RWPE1 (cell line): ENCODE measurements around the gene VANGL2.

Experiments
- CTCF ChIA-PET: fragments of 350-600 bp; sonication (Branson Sonifier 250); formaldehyde crosslinking; extraction: SDS; loops from one replicate; lab custom pipeline; 2021; lab: Yijun Ruan, JAX
- POLR2A ChIA-PET: fragments of 400-600 bp; formaldehyde crosslinking; extraction: SDS; loops from one replicate; lab custom pipeline; 2020; ENCODE audit warnings: antibody characterized with exemption; ENCODE audit not compliant: low non-redundant PET; lab: Yijun Ruan, JAX
- DNase-seq: peaks from one replicate; pipeline ENCODE4 v3.0.0; 2012; ENCODE audit warnings: low spot score
- H3K27ac ChIP-seq: fragments of 450-650 bp; 2 replicates; pipeline ENCODE4 v1.5.1; 2017
- TF ChIP-seq, protein P1 (sequence below): fragments of 450-650 bp; conservative IDR thresholded peaks from 2 replicates; pipeline ENCODE4 v1.5.1; 2017; ENCODE audit warnings: low read depth, mild to moderate bottlenecking

The VANGL2 gene

DNA sequence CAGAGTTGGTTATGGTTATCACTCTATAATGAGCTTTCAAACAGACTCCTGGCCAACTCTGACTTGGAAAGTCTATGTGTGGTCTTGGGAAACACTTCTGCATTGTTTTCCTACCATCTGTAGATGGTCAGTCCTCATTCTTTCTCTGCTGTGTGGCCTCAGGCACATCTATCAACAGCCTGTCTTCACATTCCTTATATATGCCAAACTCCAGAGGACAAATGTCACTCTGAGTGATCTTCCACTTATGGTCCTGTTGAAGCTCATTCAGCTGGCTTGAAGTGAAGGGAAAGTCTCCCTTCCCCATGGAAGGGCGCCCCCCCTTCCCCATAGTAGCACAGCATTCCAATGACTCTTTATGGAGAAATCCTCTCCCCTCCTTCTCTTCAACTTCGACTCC is 58.7 kb downstream of the VANGL2 start:
- TF ChIP-seq, protein P1, sequence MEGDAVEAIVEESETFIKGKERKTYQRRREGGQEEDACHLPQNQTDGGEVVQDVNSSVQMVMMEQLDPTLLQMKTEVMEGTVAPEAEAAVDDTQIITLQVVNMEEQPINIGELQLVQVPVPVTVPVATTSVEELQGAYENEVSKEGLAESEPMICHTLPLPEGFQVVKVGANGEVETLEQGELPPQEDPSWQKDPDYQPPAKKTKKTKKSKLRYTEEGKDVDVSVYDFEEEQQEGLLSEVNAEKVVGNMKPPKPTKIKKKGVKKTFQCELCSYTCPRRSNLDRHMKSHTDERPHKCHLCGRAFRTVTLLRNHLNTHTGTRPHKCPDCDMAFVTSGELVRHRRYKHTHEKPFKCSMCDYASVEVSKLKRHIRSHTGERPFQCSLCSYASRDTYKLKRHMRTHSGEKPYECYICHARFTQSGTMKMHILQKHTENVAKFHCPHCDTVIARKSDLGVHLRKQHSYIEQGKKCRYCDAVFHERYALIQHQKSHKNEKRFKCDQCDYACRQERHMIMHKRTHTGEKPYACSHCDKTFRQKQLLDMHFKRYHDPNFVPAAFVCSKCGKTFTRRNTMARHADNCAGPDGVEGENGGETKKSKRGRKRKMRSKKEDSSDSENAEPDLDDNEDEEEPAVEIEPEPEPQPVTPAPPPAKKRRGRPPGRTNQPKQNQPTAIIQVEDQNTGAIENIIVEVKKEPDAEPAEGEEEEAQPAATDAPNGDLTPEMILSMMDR: no peak
- ChIA-PET CTCF (no interaction called here), POLR2A (no interaction called here)
- no peak overlapping the region for H3K27ac ChIP-seq
- no peak for DNase-seq

DNA sequence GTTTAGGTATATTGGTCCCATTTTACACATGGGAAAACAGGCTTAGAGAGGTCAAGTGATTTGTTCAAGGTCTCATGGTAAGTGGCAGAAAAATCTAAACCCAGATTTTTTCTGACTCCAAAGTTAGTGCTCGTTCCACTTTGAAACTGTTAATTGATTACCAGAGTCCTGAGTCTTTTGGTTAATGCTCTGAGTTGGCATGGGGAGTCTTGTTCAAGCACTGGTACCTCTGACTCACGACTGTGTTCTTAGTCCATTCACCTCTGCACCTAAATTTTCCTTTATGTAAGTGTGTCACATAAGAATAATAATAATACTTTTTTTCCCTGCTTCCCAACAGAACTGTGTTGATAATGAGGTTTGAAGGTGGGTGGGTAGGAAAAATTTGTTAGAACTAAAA is 59.3 kb downstream of the VANGL2 start:
- TF ChIP-seq, protein P1: no peak
- DNase-seq: no peak
- no peak overlapping the region for H3K27ac ChIP-seq
- ChIA-PET POLR2A (no interaction called here), CTCF (no interaction called here)

DNA sequence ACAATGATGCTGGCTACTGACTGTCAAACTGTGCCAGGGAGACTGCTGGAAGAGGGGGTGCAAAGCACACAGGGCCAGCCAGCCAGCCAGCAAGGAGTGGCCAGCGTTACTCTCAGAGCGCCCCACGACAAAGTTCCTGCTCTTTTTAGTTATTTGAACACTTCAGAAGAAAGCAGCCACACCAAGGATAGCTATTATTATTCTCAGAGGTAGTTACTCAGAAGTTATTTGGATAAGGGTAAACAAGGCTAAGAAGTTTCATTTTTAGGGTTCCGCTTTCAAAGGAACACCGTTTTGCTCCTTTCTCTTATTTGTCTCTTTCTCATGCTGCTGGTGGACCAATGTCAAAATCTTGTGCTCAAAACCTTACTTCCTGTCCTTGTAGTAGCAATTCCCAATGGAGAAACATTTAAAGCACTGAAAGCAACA is 59.9 kb downstream of the VANGL2 start:
- ChIA-PET CTCF (no interaction called here), POLR2A (no interaction called here)
- no peak for DNase-seq
- TF ChIP-seq, protein P1: no peak
- no peak overlapping the region for H3K27ac ChIP-seq

DNA sequence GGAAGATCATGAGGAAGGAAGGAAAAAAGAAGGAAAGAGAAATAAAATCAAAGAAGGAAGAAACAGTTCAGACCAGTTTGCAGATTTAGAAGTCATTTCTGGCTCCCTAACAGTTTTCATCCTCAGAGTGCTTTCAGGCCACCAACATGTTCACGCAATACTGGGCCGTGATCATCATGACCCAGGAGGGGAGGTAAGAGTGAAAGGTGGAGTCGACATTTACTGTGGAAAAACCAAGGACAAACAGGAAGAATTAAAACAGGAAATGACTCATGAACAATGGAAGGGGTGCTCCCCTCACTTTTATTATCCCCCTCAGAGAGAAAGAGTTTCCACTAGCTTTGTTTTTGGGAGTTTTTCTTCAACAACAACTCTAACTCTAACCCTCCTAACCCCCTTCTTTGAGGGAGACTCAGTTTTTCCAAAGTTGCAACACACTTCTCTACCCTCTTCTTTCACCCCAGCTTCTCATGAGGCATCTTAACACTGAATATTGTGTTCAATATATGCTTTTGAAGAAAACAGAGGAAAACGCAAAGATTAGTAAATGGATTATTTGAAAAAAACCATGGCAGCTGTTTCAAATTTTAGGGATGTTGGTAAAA is 60.4 kb downstream of the VANGL2 start:
- CTCF ChIA-PET: no interaction called here
- POLR2A ChIA-PET: no interaction called here
- TF ChIP-seq, protein P1: no peak
- no peak overlapping the region for H3K27ac ChIP-seq
- DNase-seq: no peak

DNA sequence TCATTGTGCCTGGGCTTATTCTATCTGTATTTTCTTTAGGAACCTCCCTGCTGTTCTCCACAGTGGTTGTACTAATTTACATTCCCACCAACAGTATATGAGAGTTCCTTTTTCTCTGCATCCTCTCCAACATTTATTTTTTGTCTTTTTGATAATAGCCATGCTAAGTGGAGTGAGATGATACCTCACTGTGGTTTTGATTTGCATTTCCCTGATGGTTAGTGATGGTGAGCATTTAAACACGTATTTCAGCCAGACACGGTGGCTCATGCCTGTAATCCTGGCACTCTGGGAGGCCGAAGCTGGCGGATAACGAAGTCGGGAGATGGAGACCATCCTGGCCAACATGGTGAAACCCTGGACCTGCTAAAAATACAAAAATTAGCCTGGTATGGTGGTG is 64.8 kb downstream of the VANGL2 start:
- H3K27ac ChIP-seq: no peak overlapping the region
- DNase-seq: no peak
- TF ChIP-seq, protein P1: no peak
- ChIA-PET CTCF (no interaction called here), POLR2A (no interaction called here)

DNA sequence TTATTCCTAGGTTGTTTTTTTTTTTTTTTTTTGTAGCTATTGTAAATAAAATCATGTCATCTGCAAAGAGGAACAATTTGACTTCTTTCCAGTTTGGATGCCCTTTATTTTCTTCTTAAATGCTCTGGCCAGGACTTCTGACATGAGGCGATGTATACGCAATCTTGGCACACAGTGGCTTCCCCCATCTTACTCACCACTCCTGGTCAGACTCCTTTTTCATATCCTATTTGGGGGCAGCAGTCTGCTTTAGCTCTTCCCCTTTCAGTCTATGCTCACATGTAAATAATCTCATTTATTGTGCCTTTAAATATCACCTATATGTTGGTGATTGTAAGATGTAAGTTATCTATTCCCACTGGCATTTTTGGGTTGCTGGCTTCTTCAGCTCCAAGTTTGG is 66.6 kb downstream of the VANGL2 start:
- POLR2A ChIA-PET: no interaction called here

More for the DNA sequence above, 66.6 kb downstream of the VANGL2 start:
- no peak for DNase-seq
- TF ChIP-seq, protein P1: no peak
- CTCF ChIA-PET: no interaction called here
- no peak overlapping the region for H3K27ac ChIP-seq
